ENCODE data around the gene KCNA1. TPM values are rescaled to one million over a fixed set of nuclear protein-coding genes. Genes with fewer than 3 reads are reported as not detected.

Gene KCNA1
- total RNA-seq, 1 donor from 2014 or later: 0.62 TPM

GRCh38 chr12:4894019-4894418 lies 15.7 kb upstream of the KCNA1 start:
- TF ChIP-seq, protein P1, sequence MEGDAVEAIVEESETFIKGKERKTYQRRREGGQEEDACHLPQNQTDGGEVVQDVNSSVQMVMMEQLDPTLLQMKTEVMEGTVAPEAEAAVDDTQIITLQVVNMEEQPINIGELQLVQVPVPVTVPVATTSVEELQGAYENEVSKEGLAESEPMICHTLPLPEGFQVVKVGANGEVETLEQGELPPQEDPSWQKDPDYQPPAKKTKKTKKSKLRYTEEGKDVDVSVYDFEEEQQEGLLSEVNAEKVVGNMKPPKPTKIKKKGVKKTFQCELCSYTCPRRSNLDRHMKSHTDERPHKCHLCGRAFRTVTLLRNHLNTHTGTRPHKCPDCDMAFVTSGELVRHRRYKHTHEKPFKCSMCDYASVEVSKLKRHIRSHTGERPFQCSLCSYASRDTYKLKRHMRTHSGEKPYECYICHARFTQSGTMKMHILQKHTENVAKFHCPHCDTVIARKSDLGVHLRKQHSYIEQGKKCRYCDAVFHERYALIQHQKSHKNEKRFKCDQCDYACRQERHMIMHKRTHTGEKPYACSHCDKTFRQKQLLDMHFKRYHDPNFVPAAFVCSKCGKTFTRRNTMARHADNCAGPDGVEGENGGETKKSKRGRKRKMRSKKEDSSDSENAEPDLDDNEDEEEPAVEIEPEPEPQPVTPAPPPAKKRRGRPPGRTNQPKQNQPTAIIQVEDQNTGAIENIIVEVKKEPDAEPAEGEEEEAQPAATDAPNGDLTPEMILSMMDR (IDR thresholded peaks at IDR 0.05; ENCODE audit: unreplicated experiment): no peak
- no peak for DNase-seq (ENCODE audit: low spot score)
- Mint-ChIP-seq H3K36me3 (ENCODE audit: low read depth, unreplicated experiment) (no peaks in the 10 kb centered on the region), H3K4me1 (ENCODE audit: unreplicated experiment) (no peaks in the 10 kb centered on the region), H3K9me3 (ENCODE audit: unreplicated experiment) (no peaks in the 10 kb centered on the region), H3K27ac (ENCODE audit: unreplicated experiment) (no peak overlapping the region), H3K27me3 (ENCODE audit: unreplicated experiment) (no peaks in the 10 kb centered on the region), H3K4me3 (ENCODE audit: unreplicated experiment) (no peak overlapping the region)

GRCh38 chr12:4899364-4899763 lies 10.3 kb upstream of the KCNA1 start:
- no peak overlapping the region for H3K4me3 Mint-ChIP-seq (ENCODE audit: unreplicated experiment)
- no peaks in the 10 kb centered on the region for H3K36me3 Mint-ChIP-seq (ENCODE audit: low read depth, unreplicated experiment)
- no peak overlapping the region for H3K27ac Mint-ChIP-seq (ENCODE audit: unreplicated experiment)
- H3K4me1 Mint-ChIP-seq (ENCODE audit: unreplicated experiment): no peaks in the 10 kb centered on the region
- no peaks in the 10 kb centered on the region for H3K9me3 Mint-ChIP-seq (ENCODE audit: unreplicated experiment)
- H3K27me3 Mint-ChIP-seq (ENCODE audit: unreplicated experiment): no peaks in the 10 kb centered on the region
- no peak for DNase-seq (ENCODE audit: low spot score)
- TF ChIP-seq, protein P1 (IDR thresholded peaks at IDR 0.05; ENCODE audit: unreplicated experiment): no peak

DNA sequence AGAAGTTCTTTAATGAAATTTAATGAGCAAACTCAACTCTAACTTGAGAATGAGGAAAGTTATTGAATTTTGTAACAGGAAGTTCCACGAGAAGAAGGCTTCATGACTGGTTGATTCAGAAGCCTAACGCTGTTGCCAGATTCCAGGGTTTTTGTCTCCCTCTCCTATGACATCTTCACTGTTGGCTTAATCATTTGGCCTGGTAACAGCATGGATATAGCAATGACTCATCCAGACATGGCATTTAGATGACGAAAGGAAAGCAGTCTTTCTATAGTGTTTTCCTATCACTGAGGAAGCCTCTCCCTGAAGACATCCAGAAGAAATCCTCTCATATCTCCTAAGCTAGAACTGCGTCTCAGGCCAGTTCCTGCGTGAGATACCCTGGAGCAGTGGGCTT lies 9.4 kb upstream of the KCNA1 start:
- DNase-seq (ENCODE audit: low spot score): no peak
- Mint-ChIP-seq H3K4me1 (ENCODE audit: unreplicated experiment) (no peaks in the 10 kb centered on the region), H3K9me3 (ENCODE audit: unreplicated experiment) (no peaks in the 10 kb centered on the region), H3K27ac (ENCODE audit: unreplicated experiment) (no peak overlapping the region), H3K36me3 (ENCODE audit: low read depth, unreplicated experiment) (no peaks in the 10 kb centered on the region), H3K27me3 (ENCODE audit: unreplicated experiment) (no peaks in the 10 kb centered on the region), H3K4me3 (ENCODE audit: unreplicated experiment) (no peak overlapping the region)
- TF ChIP-seq, protein P1 (IDR thresholded peaks at IDR 0.05; ENCODE audit: unreplicated experiment): no peak

DNA sequence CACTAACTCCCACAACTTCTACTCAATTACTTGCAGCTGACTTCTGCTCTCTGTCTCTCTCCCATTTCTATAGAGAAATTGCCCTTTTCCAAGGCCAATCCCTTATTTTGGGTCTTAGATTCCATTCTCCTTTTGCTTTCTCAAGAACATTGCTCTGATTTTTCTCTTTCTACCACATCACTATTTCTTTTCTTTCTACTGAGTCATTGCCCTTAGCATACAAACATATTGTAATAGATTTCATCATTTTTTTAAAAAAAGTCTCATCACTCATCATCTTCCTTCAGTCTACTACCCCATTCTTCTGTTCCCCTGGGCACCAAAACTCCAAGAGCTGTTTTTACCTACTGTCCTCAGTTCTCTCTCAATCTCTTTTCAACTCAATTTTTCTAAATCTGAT lies 4.4 kb upstream of the KCNA1 start:
- DNase-seq (ENCODE audit: low spot score): no peak
- H3K36me3 Mint-ChIP-seq (ENCODE audit: low read depth, unreplicated experiment): no peaks in the 10 kb centered on the region
- H3K9me3 Mint-ChIP-seq (ENCODE audit: unreplicated experiment): no peaks in the 10 kb centered on the region
- no peak overlapping the region for H3K27ac Mint-ChIP-seq (ENCODE audit: unreplicated experiment)
- TF ChIP-seq, protein P1 (IDR thresholded peaks at IDR 0.05; ENCODE audit: unreplicated experiment): no peak
- no peak overlapping the region for H3K4me3 Mint-ChIP-seq (ENCODE audit: unreplicated experiment)
- H3K27me3 Mint-ChIP-seq (ENCODE audit: unreplicated experiment): peaks cover 2% of the 10 kb centered on the region
- H3K4me1 Mint-ChIP-seq (ENCODE audit: unreplicated experiment): peaks cover 6% of the 10 kb centered on the region

DNA sequence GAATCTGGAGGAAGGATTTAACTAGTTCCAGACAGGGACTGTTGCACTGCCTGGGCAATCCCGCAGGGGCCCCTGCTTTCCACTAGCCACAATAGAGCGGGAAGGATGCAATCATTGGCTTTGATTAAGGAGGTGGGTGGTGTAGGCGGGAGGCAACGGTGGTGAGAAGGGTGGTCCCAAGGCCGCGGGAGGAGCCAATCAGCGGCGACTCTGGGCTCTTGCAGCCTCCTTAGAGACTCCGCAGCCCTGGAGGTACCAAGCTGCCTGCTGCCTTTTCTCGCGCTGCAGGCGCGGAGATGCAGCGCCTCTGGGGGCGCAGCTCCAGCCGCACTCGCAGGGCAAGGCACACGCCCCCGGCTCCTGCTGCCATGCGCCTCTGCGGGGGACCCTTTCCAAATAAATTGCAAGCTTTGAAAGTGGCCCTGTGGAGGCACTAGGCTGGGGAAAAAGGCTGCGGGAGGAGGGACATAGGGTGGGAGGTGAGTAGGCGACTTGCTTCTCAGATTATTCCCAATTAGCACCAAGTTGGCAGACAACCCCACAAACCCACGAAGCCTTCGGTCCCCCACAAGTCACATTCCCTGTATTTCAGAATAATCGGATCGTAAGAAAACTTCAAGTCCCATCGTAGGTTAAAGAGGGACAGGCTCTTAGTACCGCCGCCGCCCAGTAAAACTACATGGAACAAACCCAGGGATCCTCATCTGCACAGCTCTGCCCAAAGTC lies 858 bp upstream of the KCNA1 start:
- H3K36me3 Mint-ChIP-seq (ENCODE audit: low read depth, unreplicated experiment): peaks cover 7% of the 10 kb centered on the region
- TF ChIP-seq, protein P1 (IDR thresholded peaks at IDR 0.05; ENCODE audit: unreplicated experiment): no peak
- peak; percentile 52 for DNase-seq (ENCODE audit: low spot score)
- H3K4me3 Mint-ChIP-seq (ENCODE audit: unreplicated experiment): peak overlapping the region; percentile 52
- H3K27ac Mint-ChIP-seq (ENCODE audit: unreplicated experiment): no peak overlapping the region
- peaks cover 12% of the 10 kb centered on the region for H3K4me1 Mint-ChIP-seq (ENCODE audit: unreplicated experiment)
- H3K9me3 Mint-ChIP-seq (ENCODE audit: unreplicated experiment): no peaks in the 10 kb centered on the region
- H3K27me3 Mint-ChIP-seq (ENCODE audit: unreplicated experiment): peaks cover 17% of the 10 kb centered on the region
